ENCODE data around the gene DIPK1C.

Gene DIPK1C

GRCh38 chr18:74438091-74438490 lies 19.0 kb downstream of the DIPK1C start:
- no peaks in the 10 kb centered on the region for H3K36me3 ChIP-seq (ENCODE audit: control insufficient read depth, low read length)
- H3K27ac ChIP-seq (ENCODE audit: low read depth, low read length) = no peak overlapping the region
- no peak overlapping the region for H3K4me3 ChIP-seq (ENCODE audit: low read length)
- no peaks in the 10 kb centered on the region for H3K79me2 ChIP-seq (ENCODE audit: control insufficient read depth, low read length)
- H3K9me3 ChIP-seq (ENCODE audit: control insufficient read depth, insufficient read depth, low read length) = no peaks in the 10 kb centered on the region
- no peaks in the 10 kb centered on the region for H3F3A ChIP-seq (ENCODE audit: control insufficient read depth, insufficient read depth)
- H4K20me1 ChIP-seq (ENCODE audit: control insufficient read depth, insufficient read depth, low read depth, low read length) = no peaks in the 10 kb centered on the region
- no peaks in the 10 kb centered on the region for H3K9me2 ChIP-seq (replicated peaks; ENCODE audit: control insufficient read depth, low read length)
- no peaks in the 10 kb centered on the region for H3K27me3 ChIP-seq (ENCODE audit: control insufficient read depth, low read length)
- no peak for TF ChIP-seq EZH2phosphoT487 (IDR thresholded peaks at IDR 0.05; ENCODE audit: borderline replicate concordance, low read length)
- no peak for TF ChIP-seq CTCF (IDR thresholded peaks at IDR 0.05; ENCODE audit: low read depth, low read length, poor library complexity, severe bottlenecking)
- no peak overlapping the region for H3K4me2 ChIP-seq (ENCODE audit: low read length)
- no peaks in the 10 kb centered on the region for H3K4me1 ChIP-seq (ENCODE audit: control insufficient read depth, low read length)

- H3K9me3 ChIP-seq (ENCODE audit: control insufficient read depth, insufficient read depth, low read length) = no peaks in the 10 kb centered on the region
- no peak overlapping the region for H3K27ac ChIP-seq (ENCODE audit: low read depth, low read length)
- TF ChIP-seq EZH2phosphoT487 (IDR thresholded peaks at IDR 0.05; ENCODE audit: borderline replicate concordance, low read length) (no peak), CTCF (IDR thresholded peaks at IDR 0.05; ENCODE audit: low read depth, low read length, poor library complexity, severe bottlenecking) (no peak)
Measured at GRCh38 chr18:74436158-74436769, 20.8 kb downstream of the DIPK1C start.

DNA sequence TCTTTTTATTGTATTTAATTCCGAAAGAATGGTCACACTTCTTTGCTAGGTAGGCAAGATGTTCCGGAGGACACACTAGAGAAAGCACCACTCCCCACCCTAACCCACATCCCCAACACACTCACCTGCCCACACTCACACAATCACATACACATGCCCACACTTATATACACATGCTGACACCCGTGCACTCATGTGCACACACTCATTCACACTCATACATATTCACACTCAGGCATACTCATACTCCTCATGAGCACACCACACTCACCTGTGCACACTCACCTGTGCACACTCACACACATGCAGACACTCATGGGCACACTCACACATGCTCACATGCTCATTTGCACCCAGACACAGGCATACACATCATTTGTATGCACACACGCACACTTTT lies 21.4 kb downstream of the DIPK1C start:
- H3F3A ChIP-seq (ENCODE audit: control insufficient read depth, insufficient read depth) = no peaks in the 10 kb centered on the region
- no peaks in the 10 kb centered on the region for H3K9me2 ChIP-seq (replicated peaks; ENCODE audit: control insufficient read depth, low read length)
- H3K4me1 ChIP-seq (ENCODE audit: control insufficient read depth, low read length) = no peaks in the 10 kb centered on the region
- no peaks in the 10 kb centered on the region for H3K9me3 ChIP-seq (ENCODE audit: control insufficient read depth, insufficient read depth, low read length)
- H4K20me1 ChIP-seq (ENCODE audit: control insufficient read depth, insufficient read depth, low read depth, low read length) = no peaks in the 10 kb centered on the region
- H3K4me2 ChIP-seq (ENCODE audit: low read length) = no peak overlapping the region
- no peak overlapping the region for H3K4me3 ChIP-seq (ENCODE audit: low read length)
- H3K79me2 ChIP-seq (ENCODE audit: control insufficient read depth, low read length) = no peaks in the 10 kb centered on the region
- no peaks in the 10 kb centered on the region for H3K27me3 ChIP-seq (ENCODE audit: control insufficient read depth, low read length)
- H3K27ac ChIP-seq (ENCODE audit: low read depth, low read length) = no peak overlapping the region
- no peaks in the 10 kb centered on the region for H3K36me3 ChIP-seq (ENCODE audit: control insufficient read depth, low read length)
- TF ChIP-seq CTCF (IDR thresholded peaks at IDR 0.05; ENCODE audit: low read depth, low read length, poor library complexity, severe bottlenecking) = no peak
- TF ChIP-seq EZH2phosphoT487 (IDR thresholded peaks at IDR 0.05; ENCODE audit: borderline replicate concordance, low read length) = no peak

More at GRCh38 chr18:74436158-74436769, 20.8 kb downstream of the DIPK1C start:
- Histone ChIP-seq H3K4me3 (ENCODE audit: low read length) (no peak overlapping the region), H3K27me3 (ENCODE audit: control insufficient read depth, low read length) (no peaks in the 10 kb centered on the region), H3K4me2 (ENCODE audit: low read length) (no peak overlapping the region), H3F3A (ENCODE audit: control insufficient read depth, insufficient read depth) (no peaks in the 10 kb centered on the region), H3K9me2 (replicated peaks; ENCODE audit: control insufficient read depth, low read length) (no peaks in the 10 kb centered on the region), H3K4me1 (ENCODE audit: control insufficient read depth, low read length) (no peaks in the 10 kb centered on the region), H3K36me3 (ENCODE audit: control insufficient read depth, low read length) (no peaks in the 10 kb centered on the region), H3K79me2 (ENCODE audit: control insufficient read depth, low read length) (no peaks in the 10 kb centered on the region), H4K20me1 (ENCODE audit: control insufficient read depth, insufficient read depth, low read depth, low read length) (no peaks in the 10 kb centered on the region)

Data from DOHH2 (cell line).